Motor neuron (in vitro differentiated cells): Measurements from ENCODE around the gene CPNE5. TPM values are rescaled to one million over a fixed set of nuclear protein-coding genes. Genes with fewer than 3 reads are reported as not detected.

Experiments used
- ATAC-seq, 8 experiments: fragments of 200-7000 bp; cut with Tn5 transposase; replicated peaks in 6 of 8; 2 replicates each; pipeline ENCODE4 v1.8.0; 2021; ENCODE audit warnings: mild to moderate bottlenecking in 8 of 8, moderate library complexity in 8 of 8
- H3K27ac ChIP-seq, 2 donors: fragments of 250-450 bp; sonication (Bioruptor Pico); 2 replicates each; pipeline ENCODE4 v1.9.0; 2021; ENCODE audit warnings: antibody characterized with exemption in 2 of 2, mild to moderate bottlenecking in 2 of 2, moderate library complexity in 1 of 2
- H3K4me1 ChIP-seq, 2 donors: fragments of 250-450 bp; sonication (Bioruptor Pico); replicated peaks in 1 of 2; 2 replicates each; pipeline ENCODE4 v1.6.1; 2021; ENCODE audit warnings: antibody characterized with exemption in 2 of 2, mild to moderate bottlenecking in 2 of 2, moderate library complexity in 1 of 2
- H3K4me3 ChIP-seq, 5 donors: fragments of 250-450 bp; sonication (Bioruptor Pico); 2 replicates each; pipeline ENCODE4 v1.9.0; 2021; ENCODE audit warnings: antibody characterized with exemption in 5 of 5, mild to moderate bottlenecking in 5 of 5, moderate library complexity in 4 of 5
- WGBS, 10 experiments: fragments of 450-650 bp; shearing (Covaris generic); methylation state at CpG; one replicate each; pipeline ENCODE4 v1.0.0; 2022; 5-methylcytosine and 5-hydroxymethylcytosine counted together
- in situ Hi-C, 9 experiments: fragments of 400-800 bp; cut with MboI; loops; one replicate each; pipeline ENCODE4 v1.15.0; 2021; ENCODE audit warnings: low sequenced_read_pairs in 9 of 9, low pct_unique_long_range_greater_than_20kb in 2 of 9; ENCODE audit not compliant: unreplicated experiment in 9 of 9
- total RNA-seq, 8 experiments: library from RNA; unstranded; fragments of 300-600 nt; gene quantifications; 2 replicates each; pipeline versions ENCODE4 v1.2.3 to v1.2.4, GENCODE V29; 2022

CPNE5 gene
- total RNA-seq, 8 experiments from 2014 or later = 0.45 to 3.1 (median 1.7) TPM

DNA sequence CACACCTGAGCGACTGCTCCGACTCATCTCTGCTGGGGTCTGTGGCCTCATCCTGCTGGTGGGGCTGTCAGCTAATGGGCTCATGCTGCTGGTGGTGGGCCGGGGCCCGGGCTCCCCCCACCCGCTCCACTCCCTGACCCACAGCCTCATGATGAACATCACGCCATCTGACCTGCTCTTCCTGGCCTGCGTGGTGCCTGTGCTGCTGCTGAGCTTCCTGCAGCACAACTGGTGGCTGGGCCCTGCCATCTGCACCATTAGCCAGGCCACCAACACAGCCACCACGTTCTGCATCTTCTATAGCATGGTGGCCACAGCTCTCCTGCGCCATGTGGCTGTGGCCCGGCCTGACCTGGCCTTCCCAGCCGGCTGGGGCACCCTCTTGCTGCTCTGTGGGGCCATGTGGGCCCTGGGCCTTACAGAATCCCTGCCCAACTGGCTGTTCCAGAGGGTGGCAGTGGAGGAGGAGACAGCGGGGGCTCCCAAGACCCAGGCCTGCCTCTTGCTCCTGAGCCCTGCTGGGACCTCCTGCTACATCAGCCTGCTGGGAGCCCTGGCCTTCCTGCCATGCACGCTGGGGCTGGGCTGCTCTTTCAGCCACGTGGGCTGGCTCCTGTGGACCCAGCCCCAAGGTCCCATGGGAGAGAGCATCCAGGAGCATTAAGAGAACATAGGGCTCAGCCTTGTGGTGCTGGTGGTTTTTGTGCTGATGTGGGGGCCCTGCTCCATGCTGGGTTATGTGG lies 102.0 kb downstream of the CPNE5 start:
- H3K27ac ChIP-seq = no peak overlapping the region
- WGBS, 10 experiments = 67 to 100% (median 100%) methylated on average over 1 to 7 of the region's 14 CpGs; no CpG with 5 or more reads in 5 of the 10 experiments
- in situ Hi-C loops = no loop called here
- H3K4me3 ChIP-seq = no peak overlapping the region
- peak in 2 of 8 experiments; percentile 12 to 18 for ATAC-seq
- peaks cover 6 to 7% of the 10 kb centered on the region in 2 donors for H3K4me1 ChIP-seq

DNA sequence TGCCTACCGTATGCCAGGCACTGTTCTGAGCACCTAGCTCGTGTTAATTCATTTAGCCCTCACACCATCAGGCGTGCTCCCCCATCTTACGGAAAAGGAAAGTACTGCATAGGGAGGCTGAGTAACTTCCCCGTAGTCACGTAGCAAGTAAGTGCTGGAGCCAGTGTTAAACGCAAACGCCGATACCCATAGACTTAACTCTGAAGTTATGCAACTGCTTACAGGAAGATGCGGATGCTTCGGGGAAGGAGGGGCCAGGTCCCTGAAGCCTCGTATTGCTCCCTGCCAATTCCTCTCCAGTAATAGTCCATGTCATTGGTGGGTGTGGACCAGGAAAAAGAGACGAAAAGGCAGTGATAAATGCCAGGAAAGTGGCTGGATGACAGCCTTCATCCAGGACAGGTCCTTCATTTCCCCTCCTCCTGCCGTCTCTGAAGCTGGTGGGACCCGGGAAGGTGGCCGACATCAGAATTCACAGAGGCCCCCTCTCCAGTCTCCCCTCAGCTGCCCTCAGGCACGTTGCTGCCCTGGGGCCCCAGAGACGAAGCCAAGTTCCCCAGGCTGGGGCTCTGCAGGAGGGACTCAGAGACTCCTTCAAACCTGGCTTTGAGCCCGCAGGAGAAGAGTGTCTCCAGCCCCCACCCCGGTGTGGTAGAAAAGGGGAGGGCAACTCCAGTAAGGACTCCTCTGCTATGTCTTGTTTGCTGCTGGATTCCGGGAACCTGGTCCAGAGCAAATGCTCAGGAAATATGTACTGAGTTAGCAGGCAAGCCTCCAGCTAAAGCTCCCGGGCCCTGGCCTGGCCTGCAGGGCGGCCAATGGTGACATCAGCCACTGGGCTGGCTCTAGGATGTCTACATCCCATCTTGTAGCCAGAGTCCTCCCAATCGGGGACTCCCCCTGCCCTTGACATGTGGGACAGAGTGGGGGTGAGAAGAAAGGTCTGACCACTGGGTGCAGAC lies 103.9 kb downstream of the CPNE5 start:
- H3K4me1 ChIP-seq = peaks cover 3 to 7% of the 10 kb centered on the region in 2 donors
- ATAC-seq = peak; percentile 70 to 86 (median 81)
- WGBS, 10 experiments = 0 to 65% (median 37%) methylated on average over 1 to 16 of the region's 24 CpGs
- H3K4me3 ChIP-seq = no peak overlapping the region
- no peak overlapping the region for H3K27ac ChIP-seq
- in situ Hi-C loops = no loop called here

DNA sequence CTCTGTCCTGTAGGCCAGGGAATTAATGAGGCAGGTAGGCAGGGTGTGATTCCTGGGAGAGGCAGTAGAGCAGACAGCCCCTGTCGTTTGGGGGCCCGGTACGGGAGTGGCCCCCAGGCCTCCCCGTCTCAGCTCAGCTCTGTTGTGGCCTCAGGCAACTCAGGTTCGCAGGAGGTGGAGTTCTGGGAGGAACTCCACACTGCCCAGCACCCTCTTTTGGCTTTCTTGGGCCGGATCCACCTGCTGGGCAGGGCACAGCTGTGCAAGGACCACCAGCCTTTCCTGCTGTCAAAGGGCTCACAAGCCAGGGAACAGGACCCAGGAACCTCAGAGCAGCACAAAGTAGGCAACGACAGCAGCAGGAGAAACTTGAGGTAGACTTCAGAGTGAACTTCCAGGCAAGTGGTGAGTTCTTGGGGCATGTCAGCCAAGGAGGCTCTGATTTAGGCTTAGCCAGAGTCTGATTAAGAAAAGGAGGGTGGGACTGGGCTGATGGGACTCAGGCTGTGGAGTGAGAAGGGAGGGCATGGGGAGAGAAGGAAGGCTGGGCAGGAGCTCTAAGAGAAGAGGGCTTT lies 104.7 kb downstream of the CPNE5 start:
- in situ Hi-C loops = no loop called here

DNA sequence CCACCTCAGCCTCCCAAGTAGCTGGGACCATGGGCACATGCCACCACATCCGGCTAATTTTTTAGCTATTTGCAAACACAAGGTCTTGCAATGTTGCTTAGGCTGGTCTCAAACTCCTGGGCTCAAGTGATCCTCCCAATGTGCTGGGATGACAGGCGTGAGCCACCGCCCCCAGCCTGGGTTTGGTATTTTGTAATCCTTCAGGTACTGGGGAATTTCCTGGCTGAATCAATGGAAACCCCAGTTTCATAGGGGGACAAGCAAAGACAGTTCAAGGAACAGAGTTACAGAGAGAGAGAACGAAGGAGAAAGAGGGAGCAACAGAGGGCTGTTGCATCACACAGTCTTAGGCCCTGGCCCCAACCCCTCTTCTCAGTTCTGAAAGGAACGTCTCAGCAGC lies 105.9 kb downstream of the CPNE5 start:
- ATAC-seq = no peak
- in situ Hi-C loops = no loop called here
- Histone ChIP-seq H3K27ac (no peak overlapping the region), H3K4me1 (peaks cover 7 to 10% of the 10 kb centered on the region in 2 donors), H3K4me3 (no peak overlapping the region)
- 70 to 100% (median 100%) methylated on average over 1 to 4 of the region's 5 CpGs; no CpG with 5 or more reads in 3 of the 10 experiments for WGBS, 10 experiments

More for the DNA sequence above, 104.7 kb downstream of the CPNE5 start:
- WGBS, 10 experiments = 60 to 100% (median 92%) methylated on average over 1 to 4 of the region's 7 CpGs; no CpG with 5 or more reads in 7 of the 10 experiments
- Histone ChIP-seq H3K27ac (no peak overlapping the region), H3K4me3 (no peak overlapping the region), H3K4me1 (peaks cover 3 to 7% of the 10 kb centered on the region in 2 donors)
- peak in 1 of 8 experiments; percentile 6 for ATAC-seq

DNA sequence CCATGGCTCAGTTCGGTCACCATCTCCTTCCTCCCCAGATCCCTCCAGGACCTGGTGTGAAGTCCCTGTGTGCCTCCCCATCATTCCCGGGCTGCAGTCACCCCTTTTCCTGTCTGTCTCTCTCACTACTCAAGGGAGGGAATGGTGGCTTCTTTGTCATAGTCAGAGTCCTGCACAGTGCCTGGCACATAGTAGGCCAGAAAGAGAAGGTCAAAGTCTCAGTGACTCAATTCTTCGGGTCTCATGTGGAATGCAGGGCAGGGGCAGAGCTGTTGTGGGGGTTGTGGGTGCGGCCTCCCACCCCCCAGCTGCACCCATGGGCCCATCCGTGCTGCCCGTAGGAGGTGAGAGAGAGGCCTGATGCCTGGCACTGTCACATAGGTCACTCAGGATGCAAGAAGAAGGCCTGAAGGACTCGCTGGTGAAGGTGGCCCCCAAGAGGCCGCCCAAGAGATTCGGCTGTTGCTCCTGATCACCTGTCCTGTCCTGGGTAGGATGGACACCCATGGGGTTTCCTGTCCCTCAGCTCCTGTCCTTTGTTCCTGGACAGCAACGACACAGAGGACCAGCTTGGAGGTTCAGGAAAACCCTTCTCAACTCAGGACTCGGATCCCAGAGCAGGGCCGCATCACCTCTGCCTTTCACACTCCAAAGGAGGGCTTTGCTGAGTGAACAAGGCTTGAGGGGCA lies 107.5 kb downstream of the CPNE5 start:
- no peak overlapping the region for H3K27ac ChIP-seq
- in situ Hi-C loops = no loop called here
- ATAC-seq = no peak
- no peak overlapping the region for H3K4me3 ChIP-seq
- H3K4me1 ChIP-seq = peaks cover 10 to 13% of the 10 kb centered on the region in 2 donors
- 40 to 100% (median 81%) methylated on average over 1 to 6 of the region's 12 CpGs; no CpG with 5 or more reads in 2 of the 10 experiments for WGBS, 10 experiments

DNA sequence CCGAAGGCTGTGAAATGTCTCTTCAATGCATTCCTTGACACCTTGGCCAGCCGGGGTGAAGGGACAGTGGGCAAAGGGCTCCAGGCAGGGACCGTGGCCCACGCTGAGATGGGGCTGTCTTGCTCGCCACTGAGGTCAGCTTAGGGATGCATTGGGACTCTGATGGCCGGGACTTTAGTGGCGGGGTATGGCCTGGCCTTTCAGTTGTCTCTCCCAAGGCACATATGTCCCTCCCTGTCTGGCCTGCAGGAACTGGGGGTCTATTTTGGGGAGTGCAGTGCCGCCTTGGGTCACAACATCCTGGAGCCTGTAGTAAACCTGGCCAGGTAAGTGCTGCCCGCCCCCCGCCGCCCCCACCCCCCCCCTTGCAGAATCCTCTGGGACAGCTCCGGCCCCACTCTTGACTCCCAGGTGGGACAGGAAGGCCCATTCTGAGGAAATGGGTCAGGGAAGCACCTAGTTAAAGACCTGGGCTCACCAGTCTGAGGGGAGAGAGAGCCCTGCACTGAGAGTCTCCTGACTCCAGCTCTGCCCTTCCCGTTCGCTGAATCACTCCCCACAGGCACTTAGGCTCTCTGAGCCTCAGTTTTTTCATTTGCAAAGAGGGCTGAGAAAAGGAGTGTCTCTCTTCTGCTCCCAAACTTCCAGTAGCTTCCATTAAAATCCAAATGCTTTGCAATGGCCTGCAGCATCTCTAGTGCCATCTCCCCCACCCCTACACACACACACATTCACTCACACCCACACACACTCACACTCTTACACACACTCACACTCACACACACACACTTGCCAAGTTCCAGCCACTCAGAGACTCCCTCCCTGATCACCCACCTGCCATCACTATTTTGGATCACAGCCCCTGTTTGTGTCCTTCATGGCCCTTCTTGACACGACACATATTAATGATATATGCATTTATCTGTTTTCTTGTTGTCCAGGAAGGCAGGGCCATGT lies 108.5 kb downstream of the CPNE5 start:
- in situ Hi-C loops = no loop called here
- Histone ChIP-seq H3K4me3 (no peak overlapping the region), H3K27ac (no peak overlapping the region), H3K4me1 (peaks cover 10% of the 10 kb centered on the region in 2 donors)
- WGBS, 10 experiments = 64 to 100% (median 83%) methylated on average over 1 to 10 of the region's 15 CpGs; no CpG with 5 or more reads in 4 of the 10 experiments
- peak in 1 of 8 experiments; percentile 0 for ATAC-seq

DNA sequence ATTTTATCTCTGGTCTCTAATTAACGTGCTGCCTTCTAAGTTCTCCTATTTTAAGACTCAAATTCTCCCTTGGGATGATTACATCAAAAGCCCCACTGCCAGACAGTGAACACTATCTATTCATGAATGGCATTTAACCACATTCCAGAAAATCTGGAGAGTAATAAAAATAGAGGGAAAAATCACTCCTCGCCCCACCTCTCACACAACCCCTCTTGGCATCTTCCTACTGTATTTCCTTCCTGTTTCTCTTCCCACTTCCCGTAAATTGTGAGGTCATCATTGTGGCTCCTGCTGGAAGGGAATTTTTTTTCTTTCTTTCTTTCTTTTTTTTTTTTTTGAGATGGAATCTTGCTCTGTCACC lies 110.1 kb downstream of the CPNE5 start:
- in situ Hi-C loops = no loop called here
- ATAC-seq = peak in 7 of 8 experiments; percentile 15 to 75 (median 30)
- Histone ChIP-seq H3K27ac (no peak overlapping the region), H3K4me3 (no peak overlapping the region), H3K4me1 (peaks cover 7 to 10% of the 10 kb centered on the region in 2 donors)
- WGBS, 10 experiments = 5 to 86% (median 67%) methylated on average over 1 to 3 of the region's 3 CpGs; no CpG with 5 or more reads in 1 of the 10 experiments

DNA sequence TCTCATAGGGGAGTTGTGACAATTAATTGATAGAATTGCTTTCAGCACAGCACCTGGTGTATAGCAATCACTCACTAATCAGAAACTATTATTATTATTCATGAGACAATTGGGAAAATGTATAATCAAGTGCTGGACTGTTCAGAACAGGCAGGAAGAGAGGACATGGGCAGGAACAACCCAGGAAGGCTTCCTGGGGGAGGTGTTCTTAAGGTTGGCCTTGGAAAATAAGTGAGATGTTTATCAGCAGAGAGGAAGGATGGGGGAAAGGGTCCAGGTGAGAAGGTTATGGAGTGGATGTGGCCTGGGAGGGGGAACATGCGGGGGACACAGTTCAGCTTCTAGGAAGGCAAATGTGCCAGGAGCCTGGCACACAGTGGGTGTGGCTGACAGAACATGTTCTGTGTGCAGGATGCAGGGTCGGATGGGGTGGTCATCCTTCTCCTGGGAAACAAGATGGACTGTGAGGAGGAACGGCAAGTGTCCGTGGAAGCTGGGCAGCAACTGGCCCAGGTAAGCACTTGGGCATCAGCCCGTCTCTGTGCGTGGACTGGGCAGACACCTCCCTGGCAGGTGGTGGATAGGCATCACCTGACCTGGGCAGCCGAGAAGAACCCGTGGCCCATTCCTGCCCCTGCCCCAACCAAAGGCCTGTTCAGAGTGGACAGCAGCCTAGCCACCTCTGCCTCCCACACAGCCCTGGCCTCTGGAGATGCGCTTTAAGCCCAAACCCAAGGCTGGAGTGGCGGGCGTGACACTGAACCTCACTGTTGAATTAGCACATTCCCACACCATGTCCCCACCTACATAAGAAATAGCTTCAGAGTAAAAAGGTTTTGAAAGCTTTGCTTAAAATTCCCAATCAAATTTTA lies 110.7 kb downstream of the CPNE5 start:
- in situ Hi-C loops = no loop called here
- no peak overlapping the region for H3K4me3 ChIP-seq
- peaks cover 7 to 10% of the 10 kb centered on the region in 2 donors for H3K4me1 ChIP-seq
- H3K27ac ChIP-seq = no peak overlapping the region
- peak in 5 of 8 experiments; percentile 13 to 76 (median 52) for ATAC-seq
- 20 to 100% (median 83%) methylated on average over 1 to 9 of the region's 11 CpGs; no CpG with 5 or more reads in 4 of the 10 experiments for WGBS, 10 experiments

DNA sequence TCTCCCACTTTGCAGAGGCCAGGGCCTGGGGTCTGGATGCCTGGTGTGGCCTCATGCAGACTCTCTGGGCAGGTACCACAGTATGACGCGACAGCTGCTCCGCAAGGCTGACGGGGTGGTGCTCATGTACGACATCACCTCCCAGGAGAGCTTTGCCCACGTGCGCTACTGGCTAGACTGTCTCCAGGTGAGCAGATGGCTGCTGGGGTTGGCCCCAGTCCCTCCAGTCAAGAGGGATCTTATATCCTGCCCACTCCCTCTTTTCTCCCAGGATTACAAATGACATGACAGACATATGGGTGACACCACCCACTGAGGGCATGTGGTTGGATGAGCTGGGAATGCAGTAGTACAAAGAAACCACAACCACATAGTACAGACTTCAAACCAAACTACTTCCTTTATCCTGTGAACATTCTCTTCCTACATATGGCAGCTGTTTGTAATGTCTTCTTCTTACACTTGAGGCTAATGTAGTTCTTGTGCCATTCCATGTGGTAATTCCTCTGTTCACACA lies 111.7 kb downstream of the CPNE5 start:
- WGBS, 10 experiments = 73 to 100% (median 90%) methylated on average over 1 to 7 of the region's 7 CpGs; no CpG with 5 or more reads in 5 of the 10 experiments
- in situ Hi-C loops = no loop called here
- Histone ChIP-seq H3K4me3 (no peak overlapping the region), H3K27ac (no peak overlapping the region), H3K4me1 (peaks cover 7 to 10% of the 10 kb centered on the region in 2 donors)
- ATAC-seq = peak in 6 of 8 experiments; percentile 12 to 77 (median 71)

DNA sequence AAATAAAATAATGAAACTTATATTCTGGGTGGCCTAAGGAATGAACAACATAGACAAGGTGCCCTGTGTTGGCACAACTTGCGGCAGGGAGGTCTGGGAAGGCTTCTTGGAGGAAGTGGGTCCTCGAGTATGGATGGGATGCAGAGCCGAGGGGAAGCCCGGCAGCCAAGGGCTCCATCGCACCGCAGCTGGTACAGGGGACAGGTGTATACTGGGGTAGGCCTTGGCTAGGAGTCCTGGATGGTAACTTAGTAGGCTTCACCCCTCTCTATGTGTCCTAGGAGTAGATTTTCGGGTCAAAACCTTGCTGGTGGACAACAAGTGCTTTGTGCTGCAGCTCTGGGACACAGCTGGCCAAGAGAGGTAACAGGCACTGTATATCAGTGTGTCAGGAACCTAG lies 113.7 kb downstream of the CPNE5 start:
- 40 to 100% (median 100%) methylated on average over 1 to 6 of the region's 7 CpGs; no CpG with 5 or more reads in 3 of the 10 experiments for WGBS, 10 experiments
- no peak overlapping the region for H3K4me3 ChIP-seq
- in situ Hi-C loops = no loop called here
- no peak overlapping the region for H3K27ac ChIP-seq
- ATAC-seq = no peak
- H3K4me1 ChIP-seq = peaks cover 7 to 13% of the 10 kb centered on the region in 2 donors
